GM21526 (cell line): Measurements from ENCODE around the gene CCDC172.
"Not testable (repeated sequence)": the region's sequence is repeated elsewhere in the genome, so short reads cannot be mapped to it uniquely, and the experiment has no call there.

ENCODE experiments used
- ATAC-seq: cut with Tn5 transposase; IDR thresholded peaks from one replicate; pipeline ENCODE4 v1.9.1; 2021; ENCODE audit warnings: moderate library complexity; ENCODE audit not compliant: unreplicated experiment, low FRiP score

The CCDC172 gene

GRCh38 chr10:116331815-116332214, 7.6 kb downstream of the CCDC172 start:
- ATAC-seq = no peak

- ATAC-seq = no peak
Measured at GRCh38 chr10:116336866-116337265, 12.6 kb downstream of the CCDC172 start.

- no peak for ATAC-seq
Measured at GRCh38 chr10:116352125-116352524, 27.9 kb downstream of the CCDC172 start.

- ATAC-seq = no peak
Measured at GRCh38 chr10:116353817-116354216, 29.6 kb downstream of the CCDC172 start.

- no peak for ATAC-seq
Measured at GRCh38 chr10:116355341-116355740, 31.1 kb downstream of the CCDC172 start.

- ATAC-seq = no peak
Measured at GRCh38 chr10:116356833-116357232, 32.6 kb downstream of the CCDC172 start.

GRCh38 chr10:116364868-116365267, 40.6 kb downstream of the CCDC172 start:
- no peak for ATAC-seq

- ATAC-seq = no peak
Measured at GRCh38 chr10:116371737-116372136, 47.5 kb downstream of the CCDC172 start.

GRCh38 chr10:116382290-116382689, 58.0 kb downstream of the CCDC172 start:
- ATAC-seq = no peak

GRCh38 chr10:116385311-116385710, 61.1 kb downstream of the CCDC172 start:
- no peak for ATAC-seq

- ATAC-seq = no peak
Measured at GRCh38 chr10:116385994-116386809, 62.0 kb downstream of the CCDC172 start.

GRCh38 chr10:116393246-116393831, 69.1 kb downstream of the CCDC172 start:
- ATAC-seq = not testable (repeated sequence)

GRCh38 chr10:116395223-116395985, 71.2 kb downstream of the CCDC172 start:
- ATAC-seq = no peak

GRCh38 chr10:116398224-116398623, 74.0 kb downstream of the CCDC172 start:
- no peak for ATAC-seq

GRCh38 chr10:116402858-116403257, 78.6 kb downstream of the CCDC172 start:
- no peak for ATAC-seq

- no peak for ATAC-seq
Measured at GRCh38 chr10:116403740-116404250, 79.5 kb downstream of the CCDC172 start.

GRCh38 chr10:116408719-116409118, 84.5 kb downstream of the CCDC172 start:
- peak; percentile 70 for ATAC-seq

- no peak for ATAC-seq
Measured at GRCh38 chr10:116410351-116410750, 86.1 kb downstream of the CCDC172 start.

- no peak for ATAC-seq
Measured at GRCh38 chr10:116417821-116418220, 93.6 kb downstream of the CCDC172 start.

- ATAC-seq = no peak
Measured at GRCh38 chr10:116418389-116418788, 94.1 kb downstream of the CCDC172 start.

- no peak for ATAC-seq
Measured at GRCh38 chr10:116421815-116422214, 97.6 kb downstream of the CCDC172 start.
